Measurements from ENCODE around the gene PACS1. TPM values are rescaled to one million over a fixed set of nuclear protein-coding genes. Genes with fewer than 3 reads are reported as not detected.
A peak's percentile ranks its signal among the peaks of the same experiment; 100 is the strongest.

PACS1 gene
- total RNA-seq, 1 donor from 2014 or later: 86.9 TPM

GRCh38 chr11:66073669-66074068 lies 3.6 kb downstream of the PACS1 start:
- Histone ChIP-seq H3K79me2 (ENCODE audit: insufficient read depth, low read length) (peaks cover 77% of the 10 kb centered on the region), H3K36me3 (ENCODE audit: insufficient read depth, low read length) (peaks cover 19% of the 10 kb centered on the region), H3K9ac (ENCODE audit: low read length) (no peak overlapping the region), H4K20me1 (ENCODE audit: insufficient read depth, low read length) (peaks cover 60% of the 10 kb centered on the region), H3K4me1 (ENCODE audit: insufficient read depth, low read length) (peaks cover 25% of the 10 kb centered on the region), H3K27me3 (ENCODE audit: insufficient read depth, low read length) (no peaks in the 10 kb centered on the region), H3K4me3 (ENCODE audit: insufficient read depth, low read depth, low read length) (no peak overlapping the region), H2AFZ (ENCODE audit: low read depth, low read length) (no peak overlapping the region), H3K27ac (ENCODE audit: low read depth, low read length) (no peak overlapping the region), H3K9me3 (ENCODE audit: insufficient read depth, low read depth, low read length) (no peaks in the 10 kb centered on the region), H3K4me2 (ENCODE audit: low read length) (no peak overlapping the region)
- FAIRE-seq: no peak
- Mint-ChIP-seq H3K36me3 (ENCODE audit: low read depth, unreplicated experiment) (peaks cover 14% of the 10 kb centered on the region), H3K27ac (ENCODE audit: unreplicated experiment) (no peak overlapping the region), H3K4me1 (ENCODE audit: low read depth, unreplicated experiment) (peaks cover 20% of the 10 kb centered on the region), H3K4me3 (ENCODE audit: unreplicated experiment) (no peak overlapping the region), H3K9me3 (ENCODE audit: unreplicated experiment) (no peaks in the 10 kb centered on the region), H3K27me3 (ENCODE audit: low read depth, unreplicated experiment) (no peaks in the 10 kb centered on the region)
- DNase-seq (ENCODE audit: low read depth): no peak
- TF ChIP-seq EZH2 (IDR thresholded peaks at IDR 0.05; ENCODE audit: insufficient read depth, low read length) (no peak), CTCF (IDR thresholded peaks at IDR 0.05; ENCODE audit: insufficient read depth, low read depth, low read length) (no peak)

- Histone ChIP-seq H3K9ac (ENCODE audit: low read length) (no peak overlapping the region), H3K27ac (ENCODE audit: low read depth, low read length) (no peak overlapping the region), H3K4me2 (ENCODE audit: low read length) (no peak overlapping the region), H3K27me3 (ENCODE audit: insufficient read depth, low read length) (no peaks in the 10 kb centered on the region), H4K20me1 (ENCODE audit: insufficient read depth, low read length) (peaks cover 65% of the 10 kb centered on the region), H2AFZ (ENCODE audit: low read depth, low read length) (no peak overlapping the region), H3K4me3 (ENCODE audit: insufficient read depth, low read depth, low read length) (no peak overlapping the region), H3K36me3 (ENCODE audit: insufficient read depth, low read length) (peaks cover 16% of the 10 kb centered on the region), H3K79me2 (ENCODE audit: insufficient read depth, low read length) (peaks cover 88% of the 10 kb centered on the region), H3K4me1 (ENCODE audit: insufficient read depth, low read length) (peaks cover 16% of the 10 kb centered on the region), H3K9me3 (ENCODE audit: insufficient read depth, low read depth, low read length) (no peaks in the 10 kb centered on the region)
- Mint-ChIP-seq H3K36me3 (ENCODE audit: low read depth, unreplicated experiment) (peaks cover 19% of the 10 kb centered on the region), H3K4me3 (ENCODE audit: unreplicated experiment) (no peak overlapping the region), H3K27ac (ENCODE audit: unreplicated experiment) (no peak overlapping the region), H3K4me1 (ENCODE audit: low read depth, unreplicated experiment) (peaks cover 14% of the 10 kb centered on the region), H3K9me3 (ENCODE audit: unreplicated experiment) (no peaks in the 10 kb centered on the region), H3K27me3 (ENCODE audit: low read depth, unreplicated experiment) (no peaks in the 10 kb centered on the region)
- DNase-seq (ENCODE audit: low read depth) (no peak), FAIRE-seq (no peak)
- TF ChIP-seq EZH2 (IDR thresholded peaks at IDR 0.05; ENCODE audit: insufficient read depth, low read length) (no peak), CTCF (IDR thresholded peaks at IDR 0.05; ENCODE audit: insufficient read depth, low read depth, low read length) (no peak)
Measured at GRCh38 chr11:66075273-66075672, 5.2 kb downstream of the PACS1 start.

- H3K9ac ChIP-seq (ENCODE audit: low read length): no peak overlapping the region
- FAIRE-seq: no peak
- peaks cover 69% of the 10 kb centered on the region for H4K20me1 ChIP-seq (ENCODE audit: insufficient read depth, low read length)
- no peaks in the 10 kb centered on the region for H3K9me3 Mint-ChIP-seq (ENCODE audit: unreplicated experiment)
- no peak overlapping the region for H3K27ac Mint-ChIP-seq (ENCODE audit: unreplicated experiment)
- no peaks in the 10 kb centered on the region for H3K9me3 ChIP-seq (ENCODE audit: insufficient read depth, low read depth, low read length)
- no peak overlapping the region for H3K4me3 Mint-ChIP-seq (ENCODE audit: unreplicated experiment)
- H3K4me1 Mint-ChIP-seq (ENCODE audit: low read depth, unreplicated experiment): peaks cover 26% of the 10 kb centered on the region
- H2AFZ ChIP-seq (ENCODE audit: low read depth, low read length): no peak overlapping the region
- H3K36me3 Mint-ChIP-seq (ENCODE audit: low read depth, unreplicated experiment): peaks cover 19% of the 10 kb centered on the region
- H3K36me3 ChIP-seq (ENCODE audit: insufficient read depth, low read length): peaks cover 16% of the 10 kb centered on the region
- peaks cover 24% of the 10 kb centered on the region for H3K4me1 ChIP-seq (ENCODE audit: insufficient read depth, low read length)
- no peaks in the 10 kb centered on the region for H3K27me3 ChIP-seq (ENCODE audit: insufficient read depth, low read length)
- H3K27me3 Mint-ChIP-seq (ENCODE audit: low read depth, unreplicated experiment): no peaks in the 10 kb centered on the region
- peak; percentile 26 for DNase-seq (ENCODE audit: low read depth)
- no peak overlapping the region for H3K4me3 ChIP-seq (ENCODE audit: insufficient read depth, low read depth, low read length)
- no peak overlapping the region for H3K27ac ChIP-seq (ENCODE audit: low read depth, low read length)
- no peak for TF ChIP-seq CTCF (IDR thresholded peaks at IDR 0.05; ENCODE audit: insufficient read depth, low read depth, low read length)
- TF ChIP-seq EZH2 (IDR thresholded peaks at IDR 0.05; ENCODE audit: insufficient read depth, low read length): no peak
- no peak overlapping the region for H3K4me2 ChIP-seq (ENCODE audit: low read length)
- peaks cover 89% of the 10 kb centered on the region for H3K79me2 ChIP-seq (ENCODE audit: insufficient read depth, low read length)
Measured at GRCh38 chr11:66076561-66076960, 6.5 kb downstream of the PACS1 start.

Measured in astrocyte (in vitro differentiated cells and primary cell).